ENCODE results near the gene LRRC8C.
"Not testable (repeated sequence)": the region's sequence is repeated elsewhere in the genome, so short reads cannot be mapped to it uniquely, and the experiment has no call there.

The LRRC8C gene

GRCh38 chr1:89703469-89703868 lies 70.5 kb downstream of the LRRC8C start:
- no peak overlapping the region for H3K4me3 ChIP-seq
- no peak for DNase-seq (ENCODE audit: low spot score)
- H3K27ac ChIP-seq: no peak overlapping the region
- no peak for TF ChIP-seq CTCF (IDR thresholded peaks at IDR 0.05)

GRCh38 chr1:89704014-89704413 lies 71.1 kb downstream of the LRRC8C start:
- H3K27ac ChIP-seq: no peak overlapping the region
- no peak overlapping the region for H3K4me3 ChIP-seq
- DNase-seq (ENCODE audit: low spot score): no peak
- no peak for TF ChIP-seq CTCF (IDR thresholded peaks at IDR 0.05)

- not testable (repeated sequence) for H3K4me3 ChIP-seq; H3K27ac ChIP-seq; DNase-seq (ENCODE audit: low spot score)
Measured at GRCh38 chr1:89704885-89705284, 72.0 kb downstream of the LRRC8C start.

- DNase-seq (ENCODE audit: low spot score): no peak
- no peak overlapping the region for H3K4me3 ChIP-seq
- no peak overlapping the region for H3K27ac ChIP-seq
- TF ChIP-seq CTCF (IDR thresholded peaks at IDR 0.05): no peak
Measured at GRCh38 chr1:89705901-89706699, 73.2 kb downstream of the LRRC8C start.

- no peak for TF ChIP-seq CTCF (IDR thresholded peaks at IDR 0.05)
- H3K4me3 ChIP-seq: no peak overlapping the region
- H3K27ac ChIP-seq: no peak overlapping the region
- no peak for DNase-seq (ENCODE audit: low spot score)
Measured at GRCh38 chr1:89706700-89707012, 73.7 kb downstream of the LRRC8C start.

GRCh38 chr1:89708751-89709375 lies 75.9 kb downstream of the LRRC8C start:
- Histone ChIP-seq H3K4me3 (no peak overlapping the region), H3K27ac (no peak overlapping the region)
- TF ChIP-seq CTCF (IDR thresholded peaks at IDR 0.05): no peak
- no peak for DNase-seq (ENCODE audit: low spot score)

GRCh38 chr1:89710498-89711139 lies 77.7 kb downstream of the LRRC8C start:
- Histone ChIP-seq H3K27ac (no peak overlapping the region), H3K4me3 (no peak overlapping the region)
- no peak for TF ChIP-seq CTCF (IDR thresholded peaks at IDR 0.05)
- no peak for DNase-seq (ENCODE audit: low spot score)
